Mesenchymal stem cell (in vitro differentiated cells and primary cell): ENCODE results near the gene CCDC122.
"Not testable (repeated sequence)": the region's sequence is repeated elsewhere in the genome, so short reads cannot be mapped to it uniquely, and the experiment has no call there.

Experiments
- DNase-seq: peaks from one replicate; pipeline ENCODE4 v3.0.0-alpha.2; 2013
- H2AFZ ChIP-seq: one replicate; pipeline ENCODE4 v1.6.1; 2013; ENCODE audit warnings: low read depth, mild to moderate bottlenecking, control low read depth, inconsistent platforms, low read length, moderate library complexity
- H2AK5ac ChIP-seq: 2 replicates; pipeline ENCODE4 v1.6.1; 2013; ENCODE audit warnings: low read length, moderate library complexity, mild to moderate bottlenecking, inconsistent platforms; ENCODE audit not compliant: severe bottlenecking
- H2BK120ac ChIP-seq: one replicate; pipeline ENCODE4 v1.6.1; 2013; ENCODE audit warnings: low read depth, mild to moderate bottlenecking, inconsistent platforms, low read length, moderate library complexity
- H2BK12ac ChIP-seq, 2 experiments: one replicate each; pipeline ENCODE4 v1.6.1; 2013; ENCODE audit warnings: inconsistent platforms in 2 of 2, low read length in 2 of 2, mild to moderate bottlenecking in 2 of 2, moderate library complexity in 2 of 2, control low read depth in 1 of 2
- H2BK15ac ChIP-seq: one replicate; pipeline ENCODE4 v1.6.1; 2013; ENCODE audit warnings: mild to moderate bottlenecking, low read depth, inconsistent platforms; ENCODE audit not compliant: poor library complexity, severe bottlenecking
- H2BK5ac ChIP-seq: 2 replicates; pipeline ENCODE4 v1.6.1; 2013; ENCODE audit warnings: low read depth, mild to moderate bottlenecking, low read length, control low read depth, inconsistent platforms; ENCODE audit not compliant: poor library complexity, severe bottlenecking
- H3K14ac ChIP-seq, 2 experiments: one replicate each; pipeline ENCODE4 v1.6.1; 2013; ENCODE audit warnings: inconsistent platforms in 2 of 2, low read length in 2 of 2, control low read depth in 1 of 2, mild to moderate bottlenecking in 1 of 2, moderate library complexity in 1 of 2
- H3K18ac ChIP-seq, 2 experiments: one replicate each; pipeline ENCODE4 v1.6.1; 2013; ENCODE audit warnings: inconsistent platforms in 2 of 2, low read length in 2 of 2, control low read depth in 1 of 2, low read depth in 1 of 2, mild to moderate bottlenecking in 1 of 2
- H3K23ac ChIP-seq, 2 experiments: one replicate each; pipeline ENCODE4 v1.6.1; 2013; ENCODE audit warnings: inconsistent platforms in 2 of 2, low read length in 2 of 2, mild to moderate bottlenecking in 2 of 2, moderate library complexity in 2 of 2, control low read depth in 1 of 2
- H3K27ac ChIP-seq: 2 replicates; pipeline ENCODE4 v1.5.1; 2013; ENCODE audit warnings: mild to moderate bottlenecking, moderate library complexity, low read length, control low read depth, inconsistent platforms; ENCODE audit not compliant: poor library complexity, severe bottlenecking
- H3K27me3 ChIP-seq, 2 experiments: 2 replicates each; pipeline versions ENCODE4 v1.6.1 to v1.7.0; 2013; ENCODE audit warnings: low read length in 2 of 2, mild to moderate bottlenecking in 2 of 2, moderate library complexity in 2 of 2, control low read depth in 1 of 2, inconsistent platforms in 1 of 2; ENCODE audit not compliant: control insufficient read depth in 1 of 2, insufficient read depth in 1 of 2
- H3K36me3 ChIP-seq, 2 experiments: 2 replicates each; pipeline versions ENCODE4 v1.6.1 to v1.7.0; 2013; ENCODE audit warnings: low read length in 2 of 2, control low read depth in 1 of 2, inconsistent platforms in 1 of 2, low read depth in 1 of 2, mild to moderate bottlenecking in 1 of 2; ENCODE audit not compliant: insufficient read depth in 2 of 2, control insufficient read depth in 1 of 2
- H3K4ac ChIP-seq, 2 experiments: one replicate each; pipeline ENCODE4 v1.6.1; 2013; ENCODE audit warnings: inconsistent platforms in 2 of 2, low read length in 2 of 2, mild to moderate bottlenecking in 2 of 2, moderate library complexity in 2 of 2, control low read depth in 1 of 2, low read depth in 1 of 2
- H3K4me1 ChIP-seq: 2 replicates; pipeline ENCODE4 v1.6.1; 2013; ENCODE audit warnings: low read depth, low read length, control low read depth; ENCODE audit not compliant: control insufficient read depth, insufficient read depth
- H3K4me2 ChIP-seq: 2 replicates; pipeline ENCODE4 v1.6.1; 2013; ENCODE audit warnings: low read length, mild to moderate bottlenecking, inconsistent platforms; ENCODE audit not compliant: poor library complexity, severe bottlenecking
- H3K4me3 ChIP-seq, 2 experiments: 2 replicates each; pipeline versions ENCODE4 v1.5.1 to v1.7.0; 2013; ENCODE audit warnings: low read length in 2 of 2, mild to moderate bottlenecking in 2 of 2, control low read depth in 1 of 2, low read depth in 1 of 2; ENCODE audit not compliant: insufficient read depth in 1 of 2
- H3K79me1 ChIP-seq: replicated peaks from 2 replicates; pipeline ENCODE4 v1.6.1; 2013; ENCODE audit warnings: mild to moderate bottlenecking, control low read depth, low read length, inconsistent platforms; ENCODE audit not compliant: poor library complexity, severe bottlenecking
- H3K9ac ChIP-seq: 2 replicates; pipeline ENCODE4 v1.7.0; 2013; ENCODE audit warnings: mild to moderate bottlenecking, low read length, moderate library complexity
- H3K9me3 ChIP-seq: 2 replicates; pipeline ENCODE4 v1.7.0; 2013; ENCODE audit warnings: mild to moderate bottlenecking, low read length; ENCODE audit not compliant: control insufficient read depth
- H4K8ac ChIP-seq: one replicate; pipeline ENCODE4 v1.6.1; 2013; ENCODE audit warnings: inconsistent platforms, mild to moderate bottlenecking, low read length, moderate library complexity
- H4K91ac ChIP-seq: one replicate; pipeline ENCODE4 v1.6.1; 2013; ENCODE audit warnings: mild to moderate bottlenecking, low read length, inconsistent platforms
- whole genome bisulfite sequencing: methylation state at CpG from one replicate; pipeline ENCODE4 v1.1.7; 2013; ENCODE audit warnings: mixed read lengths; 5-methylcytosine and 5-hydroxymethylcytosine counted together

Gene CCDC122

DNA sequence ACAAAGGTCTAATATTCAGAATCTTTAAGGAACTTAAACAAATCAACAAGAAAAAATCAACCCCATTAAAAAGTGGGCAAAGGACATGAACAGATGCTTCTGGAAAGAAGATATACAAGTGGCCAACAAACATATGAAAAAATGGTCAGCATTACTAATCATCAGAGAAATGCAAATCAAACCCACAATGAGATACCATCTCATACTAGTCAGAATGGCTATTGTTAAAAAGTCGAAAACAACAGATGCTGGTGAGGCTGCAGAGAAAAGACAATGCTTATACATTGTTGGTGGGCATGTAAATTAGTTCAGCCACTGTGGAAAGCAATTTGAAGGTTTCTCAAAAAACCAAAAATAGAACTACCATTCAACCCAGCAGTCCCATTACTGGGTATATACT, 54.9 kb downstream of the CCDC122 start:
- not testable (repeated sequence) for H3K4ac ChIP-seq, DNase-seq, H2AFZ ChIP-seq, H2BK15ac ChIP-seq, H3K9me3 ChIP-seq, H3K14ac ChIP-seq, H4K8ac ChIP-seq, H2BK12ac ChIP-seq, H2BK120ac ChIP-seq, H2BK5ac ChIP-seq, H3K79me1 ChIP-seq, H3K9ac ChIP-seq, H3K27me3 ChIP-seq, H3K18ac ChIP-seq, H3K4me2 ChIP-seq, H3K27ac ChIP-seq, H4K91ac ChIP-seq, H3K4me1 ChIP-seq, H3K23ac ChIP-seq, H3K36me3 ChIP-seq, H2AK5ac ChIP-seq, H3K4me3 ChIP-seq
- WGBS, result no CpG with 5 or more reads among the region's 1 CpG

DNA sequence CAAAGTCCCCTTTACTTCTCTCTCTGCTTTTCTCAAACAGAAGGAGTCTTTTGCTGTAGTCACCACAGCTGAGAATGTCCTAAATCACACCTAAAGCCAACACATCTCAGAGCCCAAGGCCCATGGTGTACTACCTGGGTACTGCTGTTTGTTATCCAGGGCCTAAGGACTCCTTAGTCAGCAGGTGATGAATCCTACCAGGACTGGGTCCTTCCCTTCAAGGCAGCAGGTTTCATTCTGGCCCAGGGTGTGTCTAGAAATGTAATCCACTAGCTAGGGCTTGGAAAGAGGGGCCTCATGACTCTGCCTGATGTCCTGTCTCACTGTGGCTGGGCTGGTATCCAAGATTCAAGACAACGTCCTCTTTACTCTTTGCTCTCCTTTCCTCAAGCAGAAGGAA, 56.6 kb downstream of the CCDC122 start:
- no peak overlapping the region for H3K4ac ChIP-seq
- no peaks in the 10 kb centered on the region for H3K9me3 ChIP-seq

DNA sequence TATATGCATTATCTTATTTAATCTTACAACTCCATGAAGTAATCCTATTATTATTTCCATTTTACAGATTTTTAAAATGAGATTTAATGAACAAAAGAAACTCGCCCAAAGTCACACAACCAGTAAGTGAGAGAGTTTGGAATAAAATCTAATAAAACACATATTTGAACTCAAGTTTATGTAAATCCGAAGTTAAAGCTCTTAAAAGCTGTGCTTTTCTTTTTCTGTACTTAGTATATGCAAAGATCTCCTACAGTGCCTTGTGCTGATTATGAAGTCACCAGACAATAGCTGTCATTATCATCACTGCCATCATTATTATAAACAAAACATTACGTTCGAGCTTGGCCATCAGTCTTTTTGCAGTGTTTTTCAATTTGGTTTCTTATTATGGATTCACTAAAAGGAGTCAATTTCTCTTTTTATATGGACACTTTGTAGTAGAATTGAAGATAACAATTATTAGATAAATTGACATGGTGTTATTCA, 63.1 kb downstream of the CCDC122 start:
- Histone ChIP-seq H3K79me1 (no peaks in the 10 kb centered on the region), H4K8ac (no peak overlapping the region), H2BK15ac (no peak overlapping the region), H4K91ac (no peak overlapping the region), H2AFZ (no peak overlapping the region), H3K27ac (no peak overlapping the region), H3K18ac (no peak overlapping the region), H2BK12ac (no peak overlapping the region), H3K4me1 (no peaks in the 10 kb centered on the region), H3K4me3 (no peak overlapping the region), H3K4me2 (no peak overlapping the region), H2BK5ac (no peak overlapping the region), H3K9ac (no peak overlapping the region), H2BK120ac (no peak overlapping the region), H3K23ac (no peak overlapping the region), H3K27me3 (no peaks in the 10 kb centered on the region), H3K4ac (no peak overlapping the region), H3K9me3 (no peaks in the 10 kb centered on the region), H2AK5ac (no peak overlapping the region), H3K14ac (no peak overlapping the region), H3K36me3 (no peaks in the 10 kb centered on the region)
- peak; percentile 16 for DNase-seq
- no CpG with 5 or more reads among the region's 4 CpGs for WGBS

More for the DNA sequence above, 56.6 kb downstream of the CCDC122 start:
- no peak overlapping the region for H2AK5ac ChIP-seq
- H2BK15ac ChIP-seq, result no peak overlapping the region
- H4K8ac ChIP-seq, result no peak overlapping the region
- no peaks in the 10 kb centered on the region for H3K27me3 ChIP-seq
- no peak overlapping the region for H3K9ac ChIP-seq
- no peaks in the 10 kb centered on the region for H3K4me1 ChIP-seq
- H3K27ac ChIP-seq, result no peak overlapping the region
- no peaks in the 10 kb centered on the region for H3K36me3 ChIP-seq
- no peak for DNase-seq
- H2BK12ac ChIP-seq, result peak overlapping the region in 1 of 2 experiments; percentile 64
- H3K79me1 ChIP-seq, result no peaks in the 10 kb centered on the region
- no peak overlapping the region for H3K18ac ChIP-seq
- H4K91ac ChIP-seq, result no peak overlapping the region
- no peak overlapping the region for H3K23ac ChIP-seq
- no peak overlapping the region for H2BK120ac ChIP-seq
- H2AFZ ChIP-seq, result no peak overlapping the region
- no peak overlapping the region for H2BK5ac ChIP-seq
- peak overlapping the region in 1 of 2 experiments; percentile 53 for H3K14ac ChIP-seq
- H3K4me3 ChIP-seq, result no peak overlapping the region
- 69% methylated on average over 1 of the region's 1 CpG for WGBS
- no peak overlapping the region for H3K4me2 ChIP-seq

DNA sequence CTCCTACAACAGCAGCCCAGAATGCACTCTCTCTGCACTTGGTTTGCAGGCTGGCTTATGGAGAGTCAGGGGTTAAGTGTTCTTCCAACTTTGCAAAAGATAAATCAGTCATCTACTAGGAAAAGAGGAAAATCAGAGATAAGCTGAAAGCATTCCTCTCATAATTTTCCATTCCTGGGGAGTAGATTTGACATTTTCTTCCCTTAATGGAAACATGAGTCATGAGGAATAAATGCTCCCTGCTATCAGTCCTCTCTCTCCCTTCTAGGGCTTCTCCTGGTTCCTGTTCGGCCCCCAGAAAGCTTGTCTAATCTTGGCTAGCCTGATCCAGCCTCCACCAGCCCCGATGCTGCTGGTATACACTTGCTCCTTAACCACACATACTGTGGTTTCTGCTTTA, 64.3 kb downstream of the CCDC122 start:
- Histone ChIP-seq H2BK120ac (no peak overlapping the region), H3K4me2 (no peak overlapping the region), H4K8ac (no peak overlapping the region), H2AK5ac (no peak overlapping the region), H3K4me1 (no peaks in the 10 kb centered on the region), H3K23ac (no peak overlapping the region), H3K27me3 (no peaks in the 10 kb centered on the region), H3K4ac (no peak overlapping the region), H3K14ac (no peak overlapping the region), H2BK12ac (no peak overlapping the region), H2BK5ac (no peak overlapping the region), H4K91ac (no peak overlapping the region), H3K79me1 (no peaks in the 10 kb centered on the region), H3K9me3 (no peaks in the 10 kb centered on the region), H3K27ac (peak overlapping the region; percentile 38), H3K18ac (no peak overlapping the region), H3K9ac (peak overlapping the region; percentile 36), H3K4me3 (no peak overlapping the region), H2AFZ (no peak overlapping the region), H3K36me3 (no peaks in the 10 kb centered on the region), H2BK15ac (no peak overlapping the region)
- DNase-seq, result peak; percentile 95
- WGBS, result 0% methylated on average over 2 of the region's 2 CpGs
